DMS153 treated with DMSO at 0.1 percent for 48 hours (cell line): ENCODE data around the gene TNFRSF13B.

Experiments
- DNase-seq: peaks from one replicate; lab custom pipeline; 2025; ENCODE audit not compliant: unreplicated experiment; lab: John Stamatoyannopoulos, UW

The TNFRSF13B gene

GRCh38 chr17:16939606-16940115, 32.3 kb downstream of the TNFRSF13B start:
- DNase-seq = no peak

GRCh38 chr17:16939208-16939576, 32.7 kb downstream of the TNFRSF13B start:
- no peak for DNase-seq

- DNase-seq = no peak
These were observed 33.3 kb downstream of the TNFRSF13B start for GRCh38 chr17:16938496-16939207.

- DNase-seq = no peak
These were observed 33.9 kb downstream of the TNFRSF13B start for GRCh38 chr17:16938031-16938430.

- DNase-seq = no peak
These were observed 34.5 kb downstream of the TNFRSF13B start for GRCh38 chr17:16937431-16937830.

- no peak for DNase-seq
These were observed 35.2 kb downstream of the TNFRSF13B start for GRCh38 chr17:16936536-16937310.

- no peak for DNase-seq
These were observed 36.1 kb downstream of the TNFRSF13B start for GRCh38 chr17:16935786-16936185.

GRCh38 chr17:16935241-16935663, 36.7 kb downstream of the TNFRSF13B start:
- no peak for DNase-seq

- no peak for DNase-seq
These were observed 37.1 kb downstream of the TNFRSF13B start for GRCh38 chr17:16934836-16935235.

GRCh38 chr17:16934133-16934795, 37.7 kb downstream of the TNFRSF13B start:
- no peak for DNase-seq

GRCh38 chr17:16933317-16934132, 38.4 kb downstream of the TNFRSF13B start:
- no peak for DNase-seq

- no peak for DNase-seq
These were observed 39.3 kb downstream of the TNFRSF13B start for GRCh38 chr17:16932611-16933010.

GRCh38 chr17:16932156-16932555, 39.8 kb downstream of the TNFRSF13B start:
- DNase-seq = no peak

GRCh38 chr17:16931318-16932060, 40.4 kb downstream of the TNFRSF13B start:
- DNase-seq = no peak

GRCh38 chr17:16930571-16931317, 41.2 kb downstream of the TNFRSF13B start:
- no peak for DNase-seq

GRCh38 chr17:16929757-16930520, 42.0 kb downstream of the TNFRSF13B start:
- DNase-seq = no peak

- no peak for DNase-seq
These were observed 42.8 kb downstream of the TNFRSF13B start for GRCh38 chr17:16929035-16929680.

- no peak for DNase-seq
These were observed 43.4 kb downstream of the TNFRSF13B start for GRCh38 chr17:16928406-16929034.
